ENCODE measurements around the gene SMIM27. TPM values are rescaled to one million over a fixed set of nuclear protein-coding genes. Genes with fewer than 3 reads are reported as not detected.
A peak's percentile ranks its signal among the peaks of the same experiment; 100 is the strongest.
"Not testable (repeated sequence)": the region's sequence is repeated elsewhere in the genome, so short reads cannot be mapped to it uniquely, and the experiment has no call there.

The SMIM27 gene
- total RNA-seq, 1 donor from 2014 or later, result 8.8 TPM

DNA sequence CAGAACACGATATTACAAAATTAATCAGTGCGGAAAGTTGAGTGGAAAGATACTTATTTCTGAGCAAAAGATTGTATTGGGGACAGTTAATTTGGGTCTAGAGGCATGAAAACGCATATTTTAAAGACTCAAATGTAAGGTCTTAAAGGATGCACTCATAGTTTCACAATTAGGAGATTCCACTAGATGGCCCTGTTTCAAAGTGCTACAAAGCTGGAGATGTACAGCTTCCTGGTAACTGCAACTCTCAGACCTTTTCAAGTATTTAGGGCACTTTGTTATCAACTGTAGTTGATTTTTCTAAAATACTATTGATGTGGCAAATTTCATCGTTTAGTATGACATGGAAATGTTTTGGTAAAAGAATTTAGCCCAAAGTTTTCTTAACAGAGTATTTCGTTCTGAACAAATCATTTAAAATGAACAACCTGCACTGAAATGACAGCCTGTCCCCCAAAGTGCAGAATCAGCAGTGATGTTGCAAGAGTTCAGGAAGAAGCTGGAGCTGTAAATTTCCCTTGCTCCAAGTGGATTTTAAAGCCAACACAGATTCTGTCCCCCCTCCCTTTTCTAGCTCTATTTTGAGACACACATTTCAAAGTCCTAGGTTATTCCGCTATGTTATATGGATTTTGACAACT is 37.1 kb downstream of the SMIM27 start:
- ATAC-seq (peak; percentile 68), DNase-seq (no peak)
- Histone ChIP-seq H3K36me3 (no peaks in the 10 kb centered on the region), H3K4me1 (no peaks in the 10 kb centered on the region), H3K9me3 (no peaks in the 10 kb centered on the region), H3K4me3 (no peak overlapping the region), H3K27ac (no peak overlapping the region), H3K27me3 (no peaks in the 10 kb centered on the region)
- intact Hi-C loops (cut with DNase I), result no loop called here
- TF ChIP-seq, protein P1, sequence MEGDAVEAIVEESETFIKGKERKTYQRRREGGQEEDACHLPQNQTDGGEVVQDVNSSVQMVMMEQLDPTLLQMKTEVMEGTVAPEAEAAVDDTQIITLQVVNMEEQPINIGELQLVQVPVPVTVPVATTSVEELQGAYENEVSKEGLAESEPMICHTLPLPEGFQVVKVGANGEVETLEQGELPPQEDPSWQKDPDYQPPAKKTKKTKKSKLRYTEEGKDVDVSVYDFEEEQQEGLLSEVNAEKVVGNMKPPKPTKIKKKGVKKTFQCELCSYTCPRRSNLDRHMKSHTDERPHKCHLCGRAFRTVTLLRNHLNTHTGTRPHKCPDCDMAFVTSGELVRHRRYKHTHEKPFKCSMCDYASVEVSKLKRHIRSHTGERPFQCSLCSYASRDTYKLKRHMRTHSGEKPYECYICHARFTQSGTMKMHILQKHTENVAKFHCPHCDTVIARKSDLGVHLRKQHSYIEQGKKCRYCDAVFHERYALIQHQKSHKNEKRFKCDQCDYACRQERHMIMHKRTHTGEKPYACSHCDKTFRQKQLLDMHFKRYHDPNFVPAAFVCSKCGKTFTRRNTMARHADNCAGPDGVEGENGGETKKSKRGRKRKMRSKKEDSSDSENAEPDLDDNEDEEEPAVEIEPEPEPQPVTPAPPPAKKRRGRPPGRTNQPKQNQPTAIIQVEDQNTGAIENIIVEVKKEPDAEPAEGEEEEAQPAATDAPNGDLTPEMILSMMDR (IDR thresholded peaks at IDR 0.05), result peak; percentile 45

DNA sequence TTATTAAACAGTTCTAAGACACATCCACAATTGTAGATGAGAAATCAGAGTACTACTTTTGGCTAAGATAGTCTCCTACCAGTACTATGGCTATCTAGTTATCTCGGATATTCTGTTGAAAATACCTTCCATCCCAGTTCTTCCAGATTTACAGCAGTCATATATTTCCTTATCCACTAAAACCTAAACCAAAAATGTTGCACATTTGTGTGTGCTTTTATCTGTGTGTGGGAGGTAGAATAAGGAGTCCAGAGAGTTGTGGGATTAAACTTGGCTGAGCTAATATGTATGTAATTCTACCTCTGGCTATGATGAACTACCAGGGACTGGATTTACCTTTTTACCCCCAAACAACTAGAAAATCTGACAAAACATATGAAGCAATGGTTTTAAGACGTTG is 38.3 kb downstream of the SMIM27 start:
- no peak overlapping the region for H3K27ac ChIP-seq
- TF ChIP-seq, protein P1 (IDR thresholded peaks at IDR 0.05), result no peak
- no peaks in the 10 kb centered on the region for H3K4me1 ChIP-seq
- no peak for DNase-seq
- H3K27me3 ChIP-seq, result no peaks in the 10 kb centered on the region
- no peaks in the 10 kb centered on the region for H3K9me3 ChIP-seq
- intact Hi-C loops (cut with DNase I), result no loop called here
- ATAC-seq, result no peak
- no peak overlapping the region for H3K4me3 ChIP-seq
- H3K36me3 ChIP-seq, result no peaks in the 10 kb centered on the region

DNA sequence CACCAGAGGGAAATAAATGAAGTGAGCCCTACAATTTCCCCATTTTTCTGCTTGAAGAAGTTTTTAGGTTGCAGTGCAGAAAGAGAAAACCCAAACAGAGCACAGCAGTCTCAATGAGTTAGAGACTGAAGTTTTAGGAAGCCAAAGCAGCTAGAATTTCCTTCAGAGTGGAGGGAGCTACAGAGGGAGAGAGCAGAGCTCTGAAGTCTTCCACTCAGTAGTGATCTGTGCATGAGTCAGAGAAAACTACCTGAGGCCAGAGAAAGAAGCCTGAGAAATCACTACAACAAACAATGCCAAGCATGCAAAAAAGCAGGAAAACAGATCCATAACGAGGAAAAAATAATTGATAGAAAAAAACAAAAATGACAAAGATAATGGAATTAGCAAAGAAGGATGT is 38.8 kb downstream of the SMIM27 start:
- no peak for DNase-seq
- Histone ChIP-seq H3K27ac (no peak overlapping the region), H3K27me3 (no peaks in the 10 kb centered on the region), H3K36me3 (no peaks in the 10 kb centered on the region), H3K4me1 (no peaks in the 10 kb centered on the region), H3K4me3 (no peak overlapping the region), H3K9me3 (no peaks in the 10 kb centered on the region)
- intact Hi-C loops (cut with DNase I), result no loop called here
- TF ChIP-seq, protein P1 (IDR thresholded peaks at IDR 0.05), result no peak
- no peak for ATAC-seq

DNA sequence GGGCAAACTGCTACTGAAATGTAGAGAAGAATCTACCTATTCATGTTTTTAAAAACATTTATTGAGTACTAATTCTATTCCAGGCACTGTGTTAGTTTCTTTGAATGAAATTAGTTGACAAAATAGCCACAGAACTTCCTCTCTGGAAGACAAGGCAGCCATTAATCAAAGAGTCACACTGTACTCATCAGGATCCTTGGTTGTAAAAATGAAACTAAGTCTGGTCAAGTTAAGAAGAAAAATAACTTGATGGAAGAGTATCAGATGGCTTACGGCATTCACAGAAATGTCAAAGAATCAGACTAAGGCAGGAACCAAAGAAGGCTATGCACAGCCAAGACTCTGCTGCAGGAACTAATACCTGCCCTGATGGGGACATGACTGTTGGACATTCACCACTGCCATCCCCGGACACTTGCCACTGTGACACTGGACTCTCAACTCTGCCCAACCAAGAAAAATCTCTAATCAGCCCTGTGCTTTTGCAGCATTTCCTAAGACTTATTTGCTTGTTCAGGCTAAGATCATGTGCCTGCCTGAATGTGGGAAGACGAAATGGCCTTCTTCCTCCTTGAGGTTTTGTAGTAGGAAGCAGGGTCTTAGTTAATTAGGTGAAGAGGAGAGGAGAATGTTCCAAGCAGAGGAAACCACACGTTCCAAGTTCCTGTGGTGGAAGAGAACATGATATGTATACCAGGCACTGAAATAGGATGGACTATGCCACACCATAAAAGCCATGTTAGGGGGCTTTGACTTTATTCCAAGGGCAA is 44.2 kb downstream of the SMIM27 start:
- Histone ChIP-seq H3K27ac (no peak overlapping the region), H3K36me3 (no peaks in the 10 kb centered on the region), H3K4me3 (no peak overlapping the region), H3K9me3 (no peaks in the 10 kb centered on the region), H3K27me3 (no peaks in the 10 kb centered on the region), H3K4me1 (no peaks in the 10 kb centered on the region)
- no peak for DNase-seq
- intact Hi-C loops (cut with DNase I), result no loop called here
- ATAC-seq, result peak; percentile 93
- TF ChIP-seq, protein P1 (IDR thresholded peaks at IDR 0.05), result no peak

DNA sequence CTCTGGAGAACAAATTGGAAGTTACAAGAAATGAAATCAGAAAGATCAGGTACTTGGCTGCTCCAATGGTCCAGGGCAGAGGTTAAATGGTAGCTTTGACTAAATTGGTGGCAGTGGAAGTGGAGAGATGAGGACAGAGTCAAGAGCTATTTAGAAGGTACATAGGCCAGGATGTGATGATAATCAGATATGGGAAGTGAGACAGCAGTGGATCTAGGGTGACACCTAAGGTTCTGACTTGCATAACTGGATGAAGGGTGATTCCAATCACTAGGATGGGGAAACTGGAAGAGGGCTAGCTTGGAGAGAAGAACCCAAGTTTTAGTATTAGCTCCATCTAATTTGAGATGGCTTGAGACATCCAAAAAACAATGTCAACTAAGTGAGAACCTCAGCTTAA is 44.8 kb downstream of the SMIM27 start:
- ATAC-seq (peak; percentile 70), DNase-seq (no peak)
- H3K27ac ChIP-seq, result no peak overlapping the region
- no peaks in the 10 kb centered on the region for H3K36me3 ChIP-seq
- intact Hi-C loops (cut with DNase I), result no loop called here
- no peaks in the 10 kb centered on the region for H3K9me3 ChIP-seq
- H3K27me3 ChIP-seq, result no peaks in the 10 kb centered on the region
- TF ChIP-seq, protein P1 (IDR thresholded peaks at IDR 0.05), result no peak
- H3K4me1 ChIP-seq, result no peaks in the 10 kb centered on the region
- no peak overlapping the region for H3K4me3 ChIP-seq

DNA sequence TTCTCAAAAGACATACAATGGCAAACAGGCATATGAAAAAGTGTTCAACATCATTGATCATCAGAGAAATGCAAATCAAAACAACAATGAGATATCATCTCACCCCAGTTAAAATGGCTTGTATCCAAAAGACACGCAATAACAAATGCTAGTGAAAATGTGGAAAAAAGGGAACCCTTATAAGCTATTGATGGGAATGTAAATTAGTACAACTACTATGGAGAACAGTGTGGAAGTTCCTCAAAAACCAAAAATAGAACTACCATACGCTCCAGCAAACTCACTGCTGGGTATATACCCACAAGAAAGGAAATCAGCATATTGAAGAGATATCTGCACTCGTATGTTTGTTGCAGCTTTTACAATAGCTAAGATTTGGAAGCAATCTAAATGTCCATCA is 46.9 kb downstream of the SMIM27 start:
- H3K27me3 ChIP-seq; H3K36me3 ChIP-seq; H3K4me3 ChIP-seq; intact Hi-C loops (cut with DNase I); H3K9me3 ChIP-seq; DNase-seq; H3K4me1 ChIP-seq; H3K27ac ChIP-seq: not testable (repeated sequence)
- peak; percentile 16 for ATAC-seq
